GM21515 (cell line): Measurements from ENCODE around the gene COA1.
"Not testable (repeated sequence)": the region's sequence is repeated elsewhere in the genome, so short reads cannot be mapped to it uniquely, and the experiment has no call there.

ENCODE experiments used
- ATAC-seq: cut with Tn5 transposase; IDR thresholded peaks from one replicate; pipeline ENCODE4 v1.9.1; 2021; ENCODE audit not compliant: unreplicated experiment

The COA1 gene

GRCh38 chr7:43758822-43759683 lies 29.7 kb upstream of the COA1 start:
- peak; percentile 53 for ATAC-seq

- ATAC-seq = peak; percentile 75
Measured at GRCh38 chr7:43758029-43758821, 28.9 kb upstream of the COA1 start, which contains the start of gene BLVRA. Gene BLVRA, plus strand, starts transcription at chr7:43758680. Its CDS starts 12,479 bp downstream, at chr7:43771159.

DNA sequence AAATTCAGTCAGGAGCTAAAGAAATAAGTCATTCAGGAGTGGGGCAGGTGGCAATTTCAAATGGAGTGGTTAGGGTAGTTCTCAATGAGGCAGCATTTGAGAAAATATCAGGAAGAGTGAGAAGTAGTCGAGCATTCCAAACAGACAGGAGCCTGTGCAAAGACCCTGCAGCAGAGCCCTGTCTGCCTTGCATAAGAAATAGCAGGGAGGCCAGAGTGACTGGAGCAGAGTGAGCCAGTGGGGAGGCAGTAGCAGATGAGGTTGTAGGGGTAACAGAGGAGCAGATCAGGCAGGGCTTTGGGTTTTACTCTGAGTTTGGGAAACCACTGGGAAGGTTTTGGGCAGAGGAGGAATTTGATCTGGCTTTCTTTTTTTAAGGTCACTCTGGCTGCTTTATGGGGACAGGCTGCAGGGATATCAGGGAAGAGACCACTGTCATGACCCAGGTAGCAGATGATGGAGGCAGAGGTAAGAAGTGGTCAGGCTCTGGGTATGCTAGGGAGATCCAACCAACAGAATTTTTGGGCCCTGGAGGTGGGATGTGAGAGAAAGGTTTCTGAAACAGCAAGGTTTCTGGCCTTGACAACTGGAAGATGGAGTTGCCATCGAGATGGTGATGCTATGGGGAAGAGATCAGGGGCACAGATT lies 27.9 kb upstream of the COA1 start:
- no peak for ATAC-seq

GRCh38 chr7:43756368-43757072 lies 27.2 kb upstream of the COA1 start:
- ATAC-seq = no peak

DNA sequence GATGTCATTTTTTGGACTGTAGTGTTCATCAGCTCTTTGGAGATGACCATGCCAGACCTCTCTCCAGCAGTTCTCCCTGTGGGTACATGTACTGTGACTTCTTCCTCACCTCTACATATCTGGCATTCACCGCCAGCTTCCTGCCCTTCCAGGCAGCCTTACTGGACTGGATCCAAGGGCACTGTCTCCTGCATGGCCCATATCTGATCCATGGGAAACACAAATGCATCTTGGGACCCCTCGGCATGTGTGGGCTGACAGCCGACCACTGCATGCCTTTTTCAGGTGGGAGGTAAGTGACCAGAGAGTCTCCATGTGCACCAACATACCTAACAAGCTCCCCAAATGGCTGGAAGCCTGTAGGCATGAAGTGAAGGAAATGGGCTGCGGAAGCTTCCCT lies 25.3 kb upstream of the COA1 start:
- ATAC-seq = no peak

DNA sequence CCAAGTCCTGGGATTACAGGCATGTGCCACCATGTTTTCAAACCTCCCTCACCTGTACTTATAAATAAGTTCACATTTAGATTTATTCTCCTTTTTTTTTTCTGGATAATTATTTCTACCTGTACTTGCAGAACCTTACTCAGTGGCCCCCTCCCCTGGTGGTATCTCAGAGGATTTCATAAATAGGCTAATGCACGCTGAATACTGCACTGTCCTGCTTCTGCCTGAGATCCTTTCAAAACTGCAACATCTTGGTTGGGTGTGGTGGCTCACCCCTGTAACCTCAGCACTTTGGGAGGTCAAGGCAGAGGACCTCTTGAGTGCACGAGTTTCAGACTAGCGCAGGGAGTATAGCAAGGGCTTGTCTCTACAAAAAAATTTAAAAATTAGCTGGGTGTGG lies 24.5 kb upstream of the COA1 start:
- ATAC-seq = no peak

- no peak for ATAC-seq
Measured at GRCh38 chr7:43753271-43753810, 24.0 kb upstream of the COA1 start.

DNA sequence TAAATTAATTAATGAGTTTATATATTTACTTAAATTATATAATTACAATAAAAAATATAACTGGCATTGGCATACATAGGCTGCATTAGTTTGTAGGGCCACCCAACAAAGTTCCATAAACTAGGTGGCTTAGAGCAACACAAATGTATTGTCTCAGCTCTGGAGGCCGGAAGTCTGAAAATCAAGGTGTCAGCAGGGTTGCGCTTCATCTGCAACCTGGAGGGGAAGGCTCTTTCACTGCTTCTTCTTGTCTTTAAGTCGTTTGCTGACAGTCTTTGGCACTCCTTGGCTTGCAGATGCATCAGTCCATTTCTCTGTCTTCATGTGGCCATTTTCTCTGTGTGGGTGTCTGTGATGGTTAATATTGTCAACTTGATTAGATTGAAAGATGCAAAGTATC lies 23.1 kb upstream of the COA1 start:
- ATAC-seq = no peak

DNA sequence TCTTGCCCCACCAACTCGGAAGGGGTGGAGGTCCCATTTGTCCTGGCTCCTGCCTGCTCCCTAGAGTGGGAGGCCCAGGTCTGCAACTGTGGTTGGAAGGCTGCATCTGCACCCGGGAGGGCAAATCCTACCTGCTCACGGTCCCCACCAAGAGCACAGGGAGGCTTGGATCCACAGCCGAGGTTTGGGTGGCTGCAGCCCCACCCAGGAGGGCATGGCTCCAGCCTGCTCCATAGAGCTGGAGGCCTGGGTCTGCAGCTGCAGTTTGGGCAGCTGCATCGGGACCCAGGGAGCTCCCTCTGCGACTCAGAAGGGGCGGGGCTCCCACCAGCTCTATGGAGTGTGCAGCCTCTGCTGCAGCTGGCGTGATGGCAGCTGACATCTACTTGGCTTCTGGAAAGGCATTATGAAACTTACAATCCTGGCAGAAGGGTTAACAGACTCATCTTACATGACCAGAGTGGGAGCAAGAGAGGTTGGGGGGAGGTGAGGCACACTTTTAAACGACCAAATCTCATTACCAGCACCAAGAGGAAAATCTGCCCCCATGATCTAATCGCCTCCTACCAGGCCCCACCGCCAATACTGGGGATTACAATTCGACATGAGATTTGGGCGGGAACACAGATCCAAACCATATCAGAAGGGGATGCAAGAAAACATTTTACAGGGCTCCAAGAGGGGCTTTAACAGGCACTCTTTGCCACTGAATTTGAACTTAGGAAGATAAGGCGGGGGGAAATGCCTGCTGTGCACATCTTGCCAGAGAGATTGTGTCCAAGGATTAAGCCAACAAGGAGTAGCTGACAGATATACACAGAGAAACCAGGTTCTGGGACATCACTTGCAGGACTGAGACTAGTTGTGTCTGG lies 20.9 kb upstream of the COA1 start:
- no peak for ATAC-seq

DNA sequence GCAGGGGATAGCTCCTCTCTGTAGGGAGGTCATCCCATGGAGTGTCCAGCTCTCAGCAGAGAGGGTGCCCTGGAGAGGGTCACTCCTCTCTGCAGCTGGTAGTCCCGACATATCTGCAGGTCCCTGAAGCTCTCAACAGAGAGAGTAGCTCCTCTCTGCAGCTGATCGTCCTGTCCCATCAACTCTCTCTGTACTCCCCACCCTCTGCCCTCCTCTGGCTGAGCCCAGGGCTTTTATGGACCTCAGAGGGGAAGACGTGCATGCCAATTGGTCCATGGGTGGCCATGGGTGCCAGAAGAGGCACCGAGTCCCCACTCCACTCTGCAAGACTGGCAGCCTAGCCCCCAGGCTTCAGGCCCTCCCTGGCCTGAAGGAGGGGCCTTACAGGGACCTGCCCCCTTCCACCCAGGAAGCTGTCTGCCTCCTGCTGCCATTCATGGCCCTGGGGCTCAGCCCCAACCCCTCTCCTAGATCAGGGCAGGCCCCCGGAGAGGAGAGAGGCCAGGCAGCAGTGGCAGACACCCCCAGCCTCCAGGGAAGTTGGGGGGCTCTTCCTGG lies 20.1 kb upstream of the COA1 start:
- no peak for ATAC-seq

GRCh38 chr7:43747328-43748105 lies 18.2 kb upstream of the COA1 start:
- ATAC-seq = no peak

GRCh38 chr7:43742692-43743091 lies 13.4 kb upstream of the COA1 start:
- no peak for ATAC-seq

DNA sequence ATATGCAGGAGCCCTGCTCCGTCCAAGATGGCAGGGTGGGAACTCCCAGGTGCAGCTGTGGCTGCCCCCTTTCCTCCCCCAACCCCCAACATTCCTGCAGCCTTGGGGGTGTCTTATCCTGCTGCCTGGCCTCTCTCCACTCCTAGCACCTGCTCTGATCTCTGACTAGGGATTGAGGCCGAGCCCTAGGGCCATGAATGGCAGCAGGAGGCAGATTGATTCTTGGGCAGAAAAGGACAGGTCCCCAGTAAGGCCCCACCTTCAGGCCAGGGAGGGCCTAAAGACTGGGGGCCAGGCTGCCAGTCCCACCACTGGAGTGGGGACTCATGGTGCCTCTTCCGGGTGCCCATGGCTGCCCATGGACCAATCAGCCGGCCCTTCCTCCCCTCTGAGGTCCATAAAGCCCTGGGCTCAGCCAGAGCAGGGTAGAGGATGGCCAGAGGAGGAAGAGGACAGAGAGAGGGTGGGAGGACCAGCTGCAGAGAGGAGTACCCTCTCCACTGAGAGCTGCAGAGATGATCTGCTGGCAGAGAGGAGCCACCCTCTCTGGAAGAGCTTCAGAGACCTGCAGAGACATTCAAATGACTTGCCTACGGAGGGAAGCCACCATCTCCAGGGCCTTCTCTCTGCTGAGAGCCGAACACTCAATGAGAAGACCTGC lies 8.3 kb upstream of the COA1 start:
- ATAC-seq = no peak

- peak; percentile 53 for ATAC-seq
Measured at GRCh38 chr7:43735802-43736603, 6.7 kb upstream of the COA1 start.

GRCh38 chr7:43735403-43735801 lies 6.1 kb upstream of the COA1 start:
- ATAC-seq = peak; percentile 22

- ATAC-seq = not testable (repeated sequence)
Measured at GRCh38 chr7:43734575-43735332, 5.4 kb upstream of the COA1 start.

DNA sequence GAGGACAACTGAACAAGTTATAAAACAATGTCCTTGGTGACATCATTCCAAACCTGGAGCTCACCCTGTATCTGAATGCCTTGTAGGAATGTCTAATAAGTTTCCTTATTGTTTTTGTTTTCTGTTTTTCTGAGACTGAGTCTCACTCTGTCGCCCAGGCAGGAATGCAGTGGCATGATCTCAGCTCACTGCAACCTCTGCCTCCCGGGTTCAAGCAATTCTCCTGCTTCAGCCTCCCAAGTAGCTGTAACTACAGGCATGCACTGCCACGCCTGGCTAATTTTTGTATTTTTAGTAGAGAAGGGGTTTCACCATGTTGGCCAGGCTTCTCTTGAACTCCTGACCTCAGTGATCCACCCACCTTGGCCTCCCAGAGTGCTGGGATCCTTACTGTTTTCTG lies 2.2 kb upstream of the COA1 start:
- not testable (repeated sequence) for ATAC-seq
